ENCODE measurements around the gene PCK2.

Gene PCK2

DNA sequence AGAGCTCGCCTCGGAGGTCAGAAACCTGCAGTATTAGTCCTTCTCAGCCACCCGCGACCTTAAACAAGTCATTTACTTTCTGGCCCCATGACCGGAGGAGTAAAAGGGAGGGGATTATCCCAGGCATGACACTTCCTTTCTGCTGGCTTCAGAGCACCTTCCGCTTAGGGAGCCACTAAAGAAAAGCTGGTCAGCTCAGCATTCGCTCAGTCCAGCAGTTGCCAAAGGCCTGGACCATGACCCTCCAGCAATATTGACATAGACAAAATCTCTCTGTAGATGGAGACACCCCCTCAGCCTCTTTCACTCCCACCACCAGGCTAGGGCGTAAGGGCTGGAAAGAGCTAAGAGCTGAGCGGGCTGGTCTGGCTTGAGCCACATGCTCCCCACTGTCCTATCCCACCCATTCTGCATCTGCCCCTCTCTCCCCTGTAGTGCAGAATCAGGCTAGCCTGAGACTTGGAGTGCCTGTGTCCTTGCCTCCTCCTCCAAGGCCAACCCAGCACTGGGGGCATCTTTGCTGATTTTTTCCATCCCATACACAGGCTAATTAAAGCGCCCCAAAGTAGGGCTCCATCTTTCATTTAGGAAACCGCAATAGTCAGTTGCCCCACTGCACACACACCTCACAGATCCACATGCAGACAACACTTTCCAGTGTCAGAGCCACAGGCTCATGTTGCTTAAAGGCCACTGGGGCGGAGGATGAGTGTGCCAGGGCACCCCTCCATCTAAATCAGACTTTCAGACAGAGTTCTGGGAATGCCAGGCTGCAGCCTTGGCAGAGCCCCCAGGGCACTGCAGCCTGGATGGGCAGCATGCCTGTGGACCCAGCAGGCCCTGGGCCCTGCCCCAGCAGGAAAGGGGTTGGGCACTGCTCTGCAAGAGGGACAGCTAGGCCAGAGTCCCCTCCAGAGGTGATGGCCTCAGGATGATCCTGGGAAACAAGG is 26.7 kb upstream of the PCK2 start:
- DNase-seq (ENCODE audit: low read depth): no peak
- no peak overlapping the region for H3K4me3 ChIP-seq (ENCODE audit: low read depth, low read length)
- in situ Hi-C loops (cut with HindIII; ENCODE audit: low sequenced_read_pairs): no loop called here
- TF ChIP-seq, protein P1, sequence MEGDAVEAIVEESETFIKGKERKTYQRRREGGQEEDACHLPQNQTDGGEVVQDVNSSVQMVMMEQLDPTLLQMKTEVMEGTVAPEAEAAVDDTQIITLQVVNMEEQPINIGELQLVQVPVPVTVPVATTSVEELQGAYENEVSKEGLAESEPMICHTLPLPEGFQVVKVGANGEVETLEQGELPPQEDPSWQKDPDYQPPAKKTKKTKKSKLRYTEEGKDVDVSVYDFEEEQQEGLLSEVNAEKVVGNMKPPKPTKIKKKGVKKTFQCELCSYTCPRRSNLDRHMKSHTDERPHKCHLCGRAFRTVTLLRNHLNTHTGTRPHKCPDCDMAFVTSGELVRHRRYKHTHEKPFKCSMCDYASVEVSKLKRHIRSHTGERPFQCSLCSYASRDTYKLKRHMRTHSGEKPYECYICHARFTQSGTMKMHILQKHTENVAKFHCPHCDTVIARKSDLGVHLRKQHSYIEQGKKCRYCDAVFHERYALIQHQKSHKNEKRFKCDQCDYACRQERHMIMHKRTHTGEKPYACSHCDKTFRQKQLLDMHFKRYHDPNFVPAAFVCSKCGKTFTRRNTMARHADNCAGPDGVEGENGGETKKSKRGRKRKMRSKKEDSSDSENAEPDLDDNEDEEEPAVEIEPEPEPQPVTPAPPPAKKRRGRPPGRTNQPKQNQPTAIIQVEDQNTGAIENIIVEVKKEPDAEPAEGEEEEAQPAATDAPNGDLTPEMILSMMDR (IDR thresholded peaks at IDR 0.05; ENCODE audit: low read depth, low read length, missing control alignments): no peak

DNA sequence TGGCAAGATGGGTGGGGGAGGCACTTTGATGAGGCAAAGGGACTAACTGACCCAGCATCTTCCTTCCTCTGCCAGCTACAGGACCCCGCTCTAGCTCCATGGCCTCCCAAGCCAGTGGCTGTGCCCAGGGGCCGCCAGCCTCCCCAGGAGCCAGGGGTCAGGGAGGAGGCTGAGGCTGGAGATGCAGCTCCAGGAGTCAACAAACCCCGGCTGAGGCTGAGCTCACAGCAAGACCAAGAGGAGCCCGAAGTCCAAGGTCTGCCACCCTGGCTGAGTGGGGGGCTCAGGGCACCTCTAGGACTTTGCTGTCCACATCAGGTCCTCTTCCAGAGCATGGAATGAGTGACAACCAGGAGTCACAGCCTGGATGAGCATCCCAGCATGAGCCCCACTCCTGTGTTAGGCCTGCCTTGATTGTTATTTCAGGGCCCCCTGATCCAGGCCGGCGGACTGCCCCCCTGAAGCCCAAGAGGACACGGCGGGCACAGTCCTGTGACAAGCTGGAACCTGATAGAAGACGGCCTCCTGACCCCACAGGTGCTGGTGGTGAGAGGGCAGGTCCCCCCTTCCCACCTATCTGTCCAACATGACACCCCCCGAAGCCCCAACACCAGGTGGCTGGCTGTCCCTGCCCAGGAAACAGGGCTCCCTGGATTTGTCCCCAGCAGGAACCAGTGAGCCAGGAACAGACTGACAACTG is 25.2 kb upstream of the PCK2 start:
- no peak for DNase-seq (ENCODE audit: low read depth)
- in situ Hi-C loops (cut with HindIII; ENCODE audit: low sequenced_read_pairs): no loop called here
- no peak overlapping the region for H3K4me3 ChIP-seq (ENCODE audit: low read depth, low read length)
- TF ChIP-seq, protein P1 (IDR thresholded peaks at IDR 0.05; ENCODE audit: low read depth, low read length, missing control alignments): no peak

DNA sequence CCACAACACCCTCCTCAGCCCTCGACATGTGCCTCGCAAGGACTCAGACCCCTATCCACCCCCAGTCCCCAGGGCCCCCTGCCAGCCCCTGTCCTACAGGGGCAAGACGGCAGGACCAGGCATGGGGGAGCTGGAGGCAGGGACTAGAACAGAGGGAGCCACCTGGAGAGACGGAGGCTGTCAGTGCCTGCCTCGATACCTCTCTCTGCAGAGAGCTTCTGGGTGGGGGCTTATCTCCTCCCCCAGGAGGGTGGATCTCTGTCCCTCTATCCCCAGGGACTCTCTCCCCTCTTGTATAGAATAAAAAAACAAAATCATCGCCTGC is 24.7 kb upstream of the PCK2 start:
- DNase-seq (ENCODE audit: low read depth): no peak
- H3K4me3 ChIP-seq (ENCODE audit: low read depth, low read length): no peak overlapping the region
- in situ Hi-C loops (cut with HindIII; ENCODE audit: low sequenced_read_pairs): no loop called here
- TF ChIP-seq, protein P1 (IDR thresholded peaks at IDR 0.05; ENCODE audit: low read depth, low read length, missing control alignments): no peak

DNA sequence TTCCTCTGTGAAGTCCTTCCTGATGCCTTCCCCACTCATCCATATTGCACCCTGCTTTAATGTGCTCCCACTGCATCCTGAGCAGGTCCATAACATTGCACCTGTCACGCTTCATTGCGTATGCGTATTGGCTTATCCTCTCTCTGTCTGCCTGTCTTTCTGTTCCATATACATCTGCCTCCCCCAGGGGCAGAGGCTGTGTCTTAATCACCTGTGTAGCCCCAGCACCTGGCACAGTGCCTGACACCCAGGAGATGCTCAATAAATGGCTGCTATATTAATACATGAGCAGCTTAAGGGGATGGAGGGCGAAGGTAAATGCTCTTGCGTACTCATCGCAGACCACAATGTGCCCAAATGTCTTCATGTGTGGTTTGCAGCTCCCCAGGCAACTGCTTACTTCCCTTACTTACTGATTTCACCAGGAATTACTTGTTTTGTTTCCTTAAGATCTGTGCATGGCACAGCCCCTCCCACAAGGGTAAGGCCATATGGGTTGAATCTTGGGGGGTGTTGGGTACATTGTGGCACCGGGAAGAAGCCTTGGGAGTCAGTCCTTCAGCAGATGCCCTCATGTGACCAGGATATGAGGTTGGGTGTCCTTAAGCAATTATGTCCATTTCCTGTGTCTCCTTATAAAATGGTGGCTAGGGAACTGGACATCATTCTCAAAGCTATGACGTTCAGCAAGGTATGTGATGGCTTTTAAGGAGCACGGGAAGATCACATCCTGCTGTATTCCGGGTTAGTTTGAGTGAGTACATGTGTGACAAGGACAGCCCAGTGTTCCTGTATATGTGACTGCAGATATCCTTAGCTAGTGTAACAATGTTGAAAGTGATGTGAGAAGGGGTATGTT is 23.6 kb upstream of the PCK2 start:
- H3K4me3 ChIP-seq (ENCODE audit: low read depth, low read length): no peak overlapping the region
- DNase-seq (ENCODE audit: low read depth): no peak
- in situ Hi-C loops (cut with HindIII; ENCODE audit: low sequenced_read_pairs): no loop called here
- TF ChIP-seq, protein P1 (IDR thresholded peaks at IDR 0.05; ENCODE audit: low read depth, low read length, missing control alignments): no peak

DNA sequence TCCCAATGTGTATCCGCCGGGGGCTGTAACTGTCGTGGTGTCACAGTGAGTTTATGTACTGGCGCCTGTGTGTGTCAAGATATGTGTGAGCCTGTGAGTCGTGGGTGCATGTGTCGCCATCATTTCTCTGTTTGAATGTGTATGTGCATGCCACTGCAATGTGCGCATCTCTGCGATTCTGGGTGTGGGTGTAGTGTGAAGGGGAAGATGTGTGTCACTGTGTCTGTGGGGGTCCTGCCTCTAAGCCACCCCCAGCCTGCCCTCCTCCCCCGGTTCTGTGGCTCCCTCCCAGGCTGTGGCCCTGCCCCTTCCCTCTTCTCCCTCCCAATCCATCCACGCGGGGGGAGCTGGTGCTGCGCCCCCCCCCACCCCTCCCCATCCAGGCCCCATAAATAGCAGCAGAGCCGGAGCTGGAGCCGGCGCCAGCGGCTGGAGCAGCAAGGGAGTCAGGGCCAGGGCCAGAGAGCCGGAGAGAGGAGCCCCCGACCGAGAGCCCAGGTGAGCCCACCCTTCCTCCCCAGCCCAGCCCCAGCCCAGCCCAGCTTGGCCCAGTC is 22.9 kb upstream of the PCK2 start, which contains the start of gene CPNE6:
Gene CPNE6, plus strand, starts transcription at position 419 of the 554 bp plus-strand sequence. CDS start 1,375 bp downstream, outside the sequence.
- H3K4me3 ChIP-seq (ENCODE audit: low read depth, low read length): no peak within 1 kb of the TSS
- DNase-seq (ENCODE audit: low read depth): no peak
- TF ChIP-seq, protein P1 (IDR thresholded peaks at IDR 0.05; ENCODE audit: low read depth, low read length, missing control alignments): no peak
- in situ Hi-C loops (cut with HindIII; ENCODE audit: low sequenced_read_pairs): no loop called here

All from astrocyte of the cerebellum (primary cell).